ENCODE results near the gene TNS3.

The TNS3 gene

GRCh38 chr7:47357361-47357760 is 224.6 kb downstream of the TNS3 start:
- DNase-seq: no peak

- no peak for DNase-seq
These were observed 225.7 kb downstream of the TNS3 start for GRCh38 chr7:47356261-47356660.

- DNase-seq: no peak
These were observed 226.2 kb downstream of the TNS3 start for GRCh38 chr7:47355684-47356083.

- DNase-seq: no peak
These were observed 226.9 kb downstream of the TNS3 start for GRCh38 chr7:47354831-47355541.

- no peak for DNase-seq
These were observed 227.8 kb downstream of the TNS3 start for GRCh38 chr7:47354071-47354470.

GRCh38 chr7:47352394-47352968 is 229.4 kb downstream of the TNS3 start:
- DNase-seq: no peak

- DNase-seq: peak; percentile 12
These were observed 230.4 kb downstream of the TNS3 start for GRCh38 chr7:47351233-47352154.

GRCh38 chr7:47350425-47350824 is 231.5 kb downstream of the TNS3 start:
- no peak for DNase-seq

- no peak for DNase-seq
These were observed 232.5 kb downstream of the TNS3 start for GRCh38 chr7:47349401-47349800.

GRCh38 chr7:47347816-47348385 is 234.0 kb downstream of the TNS3 start:
- DNase-seq: no peak

GRCh38 chr7:47347346-47347745 is 234.6 kb downstream of the TNS3 start:
- no peak for DNase-seq

GRCh38 chr7:47346377-47346914 is 235.5 kb downstream of the TNS3 start:
- no peak for DNase-seq

- DNase-seq: no peak
These were observed 236.0 kb downstream of the TNS3 start for GRCh38 chr7:47345857-47346298.

GRCh38 chr7:47344171-47344955 is 237.5 kb downstream of the TNS3 start:
- no peak for DNase-seq

- no peak for DNase-seq
These were observed 238.9 kb downstream of the TNS3 start for GRCh38 chr7:47343061-47343455.

GRCh38 chr7:47342296-47343060 is 239.4 kb downstream of the TNS3 start:
- DNase-seq: no peak

GRCh38 chr7:47340517-47340916 is 241.4 kb downstream of the TNS3 start:
- DNase-seq: no peak

GRCh38 chr7:47338026-47338425 is 243.9 kb downstream of the TNS3 start:
- DNase-seq: no peak

- no peak for DNase-seq
These were observed 244.4 kb downstream of the TNS3 start for GRCh38 chr7:47337531-47337930.

GRCh38 chr7:47336472-47337425 is 245.2 kb downstream of the TNS3 start:
- peak; percentile 34 for DNase-seq
